IMR-90 (cell line): ENCODE data around the gene CALCOCO2.

Experiments
- CEBPB ChIP-seq: IDR thresholded peaks from 2 replicates; pipeline ENCODE4 v1.6.1; 2012; ENCODE audit warnings: low read depth, low read length, improper control_type of control experiment
- FOS ChIP-seq: fragments of 150-350 bp; IDR thresholded peaks from 2 replicates; pipeline ENCODE4 v1.6.1; 2016; ENCODE audit warnings: low read depth, low read length
- MAFK ChIP-seq: IDR thresholded peaks from 2 replicates; pipeline ENCODE4 v1.6.1; 2012; ENCODE audit warnings: low read depth, low read length, improper control_type of control experiment
- MAZ ChIP-seq: IDR thresholded peaks from 2 replicates; pipeline ENCODE4 v1.6.1; 2012; ENCODE audit warnings: low read depth, mild to moderate bottlenecking, low read length, improper control_type of control experiment, moderate library complexity, borderline replicate concordance
- MXI1 ChIP-seq: IDR thresholded peaks from 2 replicates; pipeline ENCODE4 v1.6.1; 2012; ENCODE audit warnings: low read depth, mild to moderate bottlenecking, low read length, moderate library complexity, borderline replicate concordance
- POLR2A ChIP-seq: IDR thresholded peaks from 2 replicates; pipeline ENCODE4 v1.6.1; 2012; ENCODE audit warnings: mild to moderate bottlenecking, low read depth, low read length
- RAD21 ChIP-seq: IDR thresholded peaks from 2 replicates; pipeline ENCODE4 v1.6.1; 2012; ENCODE audit warnings: low read length, improper control_type of control experiment
- RCOR1 ChIP-seq: IDR thresholded peaks from 2 replicates; pipeline ENCODE4 v1.6.1; 2012; ENCODE audit warnings: mild to moderate bottlenecking, low read length, improper control_type of control experiment; ENCODE audit not compliant: insufficient replicate concordance
- RFX5 ChIP-seq: IDR thresholded peaks from 2 replicates; pipeline ENCODE4 v1.8.0; 2012; ENCODE audit warnings: low read depth, mild to moderate bottlenecking, low read length, moderate library complexity
- SMC3 ChIP-seq: fragments of 150-350 bp; IDR thresholded peaks from 2 replicates; pipeline ENCODE4 v1.6.1; 2016; ENCODE audit warnings: low read depth, mild to moderate bottlenecking, antibody characterized with exemption, low read length, moderate library complexity
- USF2 ChIP-seq: fragments of 150-350 bp; IDR thresholded peaks from 2 replicates; pipeline ENCODE4 v1.6.1; 2017; ENCODE audit warnings: mild to moderate bottlenecking, antibody characterized with exemption, low read length, low read depth
- TF ChIP-seq, protein P1 (sequence below): fragments of 150-350 bp; IDR thresholded peaks from 2 replicates; pipeline ENCODE4 v1.6.1; 2016; ENCODE audit warnings: low read depth, mild to moderate bottlenecking, low read length, moderate library complexity, borderline replicate concordance
- TF ChIP-seq, protein P2 (sequence below): conservative IDR thresholded peaks from 2 replicates; pipeline ENCODE4 v1.5.1; 2012; ENCODE audit warnings: mild to moderate bottlenecking, low read depth, low read length, improper control_type of control experiment

- TF ChIP-seq MXI1: no peak
- TF ChIP-seq RFX5: no peak
- no peak for TF ChIP-seq SMC3
- TF ChIP-seq, protein P1, sequence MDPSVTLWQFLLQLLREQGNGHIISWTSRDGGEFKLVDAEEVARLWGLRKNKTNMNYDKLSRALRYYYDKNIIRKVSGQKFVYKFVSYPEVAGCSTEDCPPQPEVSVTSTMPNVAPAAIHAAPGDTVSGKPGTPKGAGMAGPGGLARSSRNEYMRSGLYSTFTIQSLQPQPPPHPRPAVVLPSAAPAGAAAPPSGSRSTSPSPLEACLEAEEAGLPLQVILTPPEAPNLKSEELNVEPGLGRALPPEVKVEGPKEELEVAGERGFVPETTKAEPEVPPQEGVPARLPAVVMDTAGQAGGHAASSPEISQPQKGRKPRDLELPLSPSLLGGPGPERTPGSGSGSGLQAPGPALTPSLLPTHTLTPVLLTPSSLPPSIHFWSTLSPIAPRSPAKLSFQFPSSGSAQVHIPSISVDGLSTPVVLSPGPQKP: no peak
- TF ChIP-seq CEBPB: no peak
- TF ChIP-seq, protein P2, sequence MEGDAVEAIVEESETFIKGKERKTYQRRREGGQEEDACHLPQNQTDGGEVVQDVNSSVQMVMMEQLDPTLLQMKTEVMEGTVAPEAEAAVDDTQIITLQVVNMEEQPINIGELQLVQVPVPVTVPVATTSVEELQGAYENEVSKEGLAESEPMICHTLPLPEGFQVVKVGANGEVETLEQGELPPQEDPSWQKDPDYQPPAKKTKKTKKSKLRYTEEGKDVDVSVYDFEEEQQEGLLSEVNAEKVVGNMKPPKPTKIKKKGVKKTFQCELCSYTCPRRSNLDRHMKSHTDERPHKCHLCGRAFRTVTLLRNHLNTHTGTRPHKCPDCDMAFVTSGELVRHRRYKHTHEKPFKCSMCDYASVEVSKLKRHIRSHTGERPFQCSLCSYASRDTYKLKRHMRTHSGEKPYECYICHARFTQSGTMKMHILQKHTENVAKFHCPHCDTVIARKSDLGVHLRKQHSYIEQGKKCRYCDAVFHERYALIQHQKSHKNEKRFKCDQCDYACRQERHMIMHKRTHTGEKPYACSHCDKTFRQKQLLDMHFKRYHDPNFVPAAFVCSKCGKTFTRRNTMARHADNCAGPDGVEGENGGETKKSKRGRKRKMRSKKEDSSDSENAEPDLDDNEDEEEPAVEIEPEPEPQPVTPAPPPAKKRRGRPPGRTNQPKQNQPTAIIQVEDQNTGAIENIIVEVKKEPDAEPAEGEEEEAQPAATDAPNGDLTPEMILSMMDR: no peak
- no peak for TF ChIP-seq RAD21
- no peak for TF ChIP-seq MAZ
- no peak for TF ChIP-seq POLR2A
- no peak for TF ChIP-seq MAFK
- TF ChIP-seq USF2: no peak
- no peak for TF ChIP-seq FOS
- no peak for TF ChIP-seq RCOR1
These were observed 64.1 kb downstream of the CALCOCO2 start for GRCh38 chr17:48894886-48895285.
